HTERT RPE-1 (cell line): ENCODE results near the gene MYOM1.
"Not testable (repeated sequence)": the region's sequence is repeated elsewhere in the genome, so short reads cannot be mapped to it uniquely, and the experiment has no call there.

Source experiments
- in situ Hi-C: fragments of 300-500 bp; cut with MboI; formaldehyde crosslinking; loops from 4 replicates; pipeline ENCODE4 v1.14.3; 2020; ENCODE audit warnings: low sequenced_read_pairs

The MYOM1 gene

GRCh38 chr18:3061581-3062312 is 158.0 kb downstream of the MYOM1 start:
- in situ Hi-C loops = no loop called here

GRCh38 chr18:3060667-3061580 is 158.8 kb downstream of the MYOM1 start:
- in situ Hi-C loops = no loop called here

GRCh38 chr18:3059272-3059671 is 160.5 kb downstream of the MYOM1 start:
- in situ Hi-C loops = no loop called here

GRCh38 chr18:3058328-3059191 is 161.2 kb downstream of the MYOM1 start:
- in situ Hi-C loops = no loop called here

- in situ Hi-C loops = no loop called here
Measured at GRCh38 chr18:3057526-3057925, 162.2 kb downstream of the MYOM1 start.

GRCh38 chr18:3056311-3056710 is 163.5 kb downstream of the MYOM1 start:
- in situ Hi-C loops = no loop called here

GRCh38 chr18:3055816-3056215 is 164.0 kb downstream of the MYOM1 start:
- in situ Hi-C loops = no loop called here

GRCh38 chr18:3055186-3055728 is 164.5 kb downstream of the MYOM1 start:
- in situ Hi-C loops = no loop called here

- in situ Hi-C loops = no loop called here
Measured at GRCh38 chr18:3054780-3055179, 165.0 kb downstream of the MYOM1 start.

- in situ Hi-C loops = no loop called here
Measured at GRCh38 chr18:3054214-3054613, 165.6 kb downstream of the MYOM1 start.

- in situ Hi-C loops = no loop called here
Measured at GRCh38 chr18:3053081-3053480, 166.7 kb downstream of the MYOM1 start.

- in situ Hi-C loops = no loop called here
Measured at GRCh38 chr18:3052411-3052758, 167.4 kb downstream of the MYOM1 start.

GRCh38 chr18:3051718-3052410 is 167.9 kb downstream of the MYOM1 start:
- in situ Hi-C loops = no loop called here

GRCh38 chr18:3049897-3050454 is 169.8 kb downstream of the MYOM1 start:
- in situ Hi-C loops = not testable (repeated sequence)

GRCh38 chr18:3048820-3049349 is 170.9 kb downstream of the MYOM1 start:
- in situ Hi-C loops = no loop called here

GRCh38 chr18:3048121-3048520 is 171.6 kb downstream of the MYOM1 start:
- in situ Hi-C loops = no loop called here

- in situ Hi-C loops = no loop called here
Measured at GRCh38 chr18:3046216-3046808, 173.5 kb downstream of the MYOM1 start.

- in situ Hi-C loops = no loop called here
Measured at GRCh38 chr18:3044931-3045698, 174.7 kb downstream of the MYOM1 start.

- in situ Hi-C loops = no loop called here
Measured at GRCh38 chr18:3042379-3042778, 177.4 kb downstream of the MYOM1 start.
